Mammary epithelial cell (primary cell): ENCODE measurements around the gene SLC6A11.

Experiments
- CTCF ChIP-seq, 2 donors: IDR thresholded peaks in 1 of 2; conservative IDR thresholded peaks in 1 of 2; 2 replicates each; pipeline ENCODE4 v1.5.1; 2011 to 2012; ENCODE audit warnings: inconsistent platforms in 2 of 2, low read length in 2 of 2, mild to moderate bottlenecking in 2 of 2, control low read depth in 1 of 2, low read depth in 1 of 2; ENCODE audit not compliant: insufficient read depth in 1 of 2; ENCODE audit errors: extremely low read depth in 1 of 2
- EZH2 ChIP-seq: IDR thresholded peaks from 2 replicates; pipeline ENCODE4 v1.6.1; 2012; ENCODE audit warnings: low read length, inconsistent platforms, borderline replicate concordance

DNA sequence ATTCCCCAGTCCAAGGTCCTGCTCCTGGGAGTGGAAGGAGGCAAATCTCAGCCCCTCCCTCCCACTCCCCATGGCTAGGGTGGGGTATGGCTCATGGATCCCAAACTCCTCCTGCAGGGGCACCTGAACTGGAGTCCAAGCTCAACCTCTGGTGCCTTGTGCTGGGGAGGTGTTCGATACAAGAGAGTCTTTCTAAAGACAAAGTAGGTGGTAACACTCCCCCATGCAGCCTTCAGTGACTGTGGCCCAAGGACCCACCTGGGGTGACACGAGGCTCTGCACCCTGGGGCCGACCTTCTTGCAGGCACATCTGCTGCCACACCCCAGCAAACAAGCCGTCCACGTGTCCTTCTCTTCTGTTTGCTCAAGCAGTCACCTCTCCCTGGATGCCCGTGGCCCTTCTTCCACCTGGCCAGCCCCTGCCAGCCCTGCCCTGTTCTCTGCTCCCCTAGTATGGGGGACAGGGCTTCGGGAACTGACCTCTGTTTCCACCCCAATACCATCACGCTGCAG, 36.7 kb upstream of the SLC6A11 start:
- TF ChIP-seq CTCF (conservative IDR thresholded peaks at IDR 0.05 in 1 of 2, IDR thresholded peaks at IDR 0.05 in 1 of 2; ENCODE audit: extremely low read depth in 1 of 2, insufficient read depth in 1 of 2, low read depth in 1 of 2, low read length in 2 of 2) = no peak
- TF ChIP-seq EZH2 = no peak
